Prostate gland (tissue), 2 donors: Measurements from ENCODE around the gene FLNC.

Experiments used
- CTCF ChIP-seq, 4 experiments: fragments of 200-600 bp in 2 of 4; fragments of 450-650 bp in 2 of 4; sonication (generic) in 2 of 4; IDR thresholded peaks; 1 replicate in 3 of 4; 2 replicates in 1 of 4; pipeline ENCODE4 v1.5.1; 2016 to 2019; ENCODE audit warnings: antibody characterized with exemption in 4 of 4, mild to moderate bottlenecking in 2 of 4, moderate library complexity in 2 of 4
- POLR2A ChIP-seq: fragments of 450-650 bp; IDR thresholded peaks from one replicate; pipeline ENCODE4 v1.6.1; 2016; ENCODE audit warnings: antibody characterized with exemption, mild to moderate bottlenecking
- POLR2AphosphoS5 ChIP-seq: sonication (generic); formaldehyde crosslinking; IDR thresholded peaks from one replicate; pipeline ENCODE4 v1.6.1; 2017; ENCODE audit warnings: antibody characterized with exemption

GRCh38 chr7:128793181-128793547 is 37.0 kb upstream of the FLNC start:
- no peak for TF ChIP-seq CTCF (IDR thresholded peaks at IDR 0.05)
- no peak for TF ChIP-seq POLR2A
- TF ChIP-seq POLR2AphosphoS5 = no peak
